GM12878 (cell line): ENCODE measurements around the gene TGM2.

Source experiments
- BCL3 ChIP-seq: IDR thresholded peaks from 2 replicates; pipeline ENCODE4 v1.6.1; 2011; ENCODE audit warnings: borderline replicate concordance, low read depth, mild to moderate bottlenecking, moderate library complexity, low read length; ENCODE audit not compliant: insufficient read depth, poor library complexity, severe bottlenecking
- CHD4 ChIP-seq: fragments of 200-600 bp; sonication (generic); IDR thresholded peaks from 2 replicates; pipeline ENCODE4 v1.6.1; 2016; ENCODE audit warnings: mild to moderate bottlenecking
- CREM ChIP-seq: IDR thresholded peaks from 2 replicates; pipeline ENCODE4 v1.6.1; 2014; ENCODE audit warnings: antibody characterized with exemption, low read depth
- EP300 ChIP-seq, 2 experiments: fragments of 150-350 bp in 1 of 2; IDR thresholded peaks; 2 replicates each; pipeline ENCODE4 v1.6.1; 2011 to 2012; ENCODE audit warnings: low read depth in 2 of 2, low read length in 2 of 2, borderline replicate concordance in 1 of 2, improper control_type of control experiment in 1 of 2, inconsistent platforms in 1 of 2; ENCODE audit not compliant: control insufficient read depth in 1 of 2
- FOXK2 ChIP-seq: fragments of 450-650 bp; IDR thresholded peaks from 2 replicates; pipeline ENCODE4 v1.6.1; 2017; ENCODE audit warnings: mild to moderate bottlenecking, moderate library complexity
- FOXM1 ChIP-seq: IDR thresholded peaks from 2 replicates; pipeline ENCODE4 v1.6.1; 2012; ENCODE audit warnings: low read depth, mild to moderate bottlenecking, inconsistent platforms, low read length, moderate library complexity
- GATAD2B ChIP-seq: fragments of 450-650 bp; conservative IDR thresholded peaks from 2 replicates; pipeline ENCODE4 v1.6.1; 2017; ENCODE audit warnings: low read depth, mild to moderate bottlenecking, moderate library complexity
- SIN3A ChIP-seq: IDR thresholded peaks from 2 replicates; pipeline ENCODE4 v1.6.1; 2012; ENCODE audit warnings: low read depth, low read length, improper control_type of control experiment
- USF1 ChIP-seq: IDR thresholded peaks from 2 replicates; pipeline ENCODE4 v1.6.1; 2011; ENCODE audit warnings: borderline replicate concordance, low read depth, mild to moderate bottlenecking, moderate library complexity, mixed read lengths, low read length; ENCODE audit not compliant: insufficient read depth; ENCODE audit errors: extremely low read length
- USF2 ChIP-seq: IDR thresholded peaks from 2 replicates; pipeline ENCODE4 v1.6.1; 2011; ENCODE audit warnings: low read depth, low read length, improper control_type of control experiment, borderline replicate concordance
- TF ChIP-seq, protein P1 (sequence below), 3 experiments: IDR thresholded peaks in 2 of 3; conservative IDR thresholded peaks in 1 of 3; 2 replicates each; pipeline ENCODE4 v1.5.1; 2011; ENCODE audit warnings: low read depth in 3 of 3, low read length in 3 of 3, mild to moderate bottlenecking in 3 of 3, control low read depth in 2 of 3, moderate library complexity in 2 of 3, inconsistent platforms in 1 of 3, mixed read lengths in 1 of 3; ENCODE audit not compliant: control insufficient read depth in 2 of 3, insufficient read depth in 1 of 3; ENCODE audit errors: extremely low read depth in 1 of 3

GRCh38 chr20:38126146-38126921 lies 38.7 kb downstream of the TGM2 start:
- TF ChIP-seq SIN3A (no peak), EP300 (IDR thresholded peaks at IDR 0.05; ENCODE audit: borderline replicate concordance in 1 of 2, control insufficient read depth in 1 of 2, low read depth in 2 of 2, low read length in 2 of 2) (no peak), GATAD2B (no peak), FOXM1 (no peak), BCL3 (no peak), CHD4 (no peak), USF1 (no peak), FOXK2 (no peak), CREM (no peak), USF2 (no peak)
- TF ChIP-seq, protein P1, sequence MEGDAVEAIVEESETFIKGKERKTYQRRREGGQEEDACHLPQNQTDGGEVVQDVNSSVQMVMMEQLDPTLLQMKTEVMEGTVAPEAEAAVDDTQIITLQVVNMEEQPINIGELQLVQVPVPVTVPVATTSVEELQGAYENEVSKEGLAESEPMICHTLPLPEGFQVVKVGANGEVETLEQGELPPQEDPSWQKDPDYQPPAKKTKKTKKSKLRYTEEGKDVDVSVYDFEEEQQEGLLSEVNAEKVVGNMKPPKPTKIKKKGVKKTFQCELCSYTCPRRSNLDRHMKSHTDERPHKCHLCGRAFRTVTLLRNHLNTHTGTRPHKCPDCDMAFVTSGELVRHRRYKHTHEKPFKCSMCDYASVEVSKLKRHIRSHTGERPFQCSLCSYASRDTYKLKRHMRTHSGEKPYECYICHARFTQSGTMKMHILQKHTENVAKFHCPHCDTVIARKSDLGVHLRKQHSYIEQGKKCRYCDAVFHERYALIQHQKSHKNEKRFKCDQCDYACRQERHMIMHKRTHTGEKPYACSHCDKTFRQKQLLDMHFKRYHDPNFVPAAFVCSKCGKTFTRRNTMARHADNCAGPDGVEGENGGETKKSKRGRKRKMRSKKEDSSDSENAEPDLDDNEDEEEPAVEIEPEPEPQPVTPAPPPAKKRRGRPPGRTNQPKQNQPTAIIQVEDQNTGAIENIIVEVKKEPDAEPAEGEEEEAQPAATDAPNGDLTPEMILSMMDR (IDR thresholded peaks at IDR 0.05 in 2 of 3, conservative IDR thresholded peaks at IDR 0.05 in 1 of 3; ENCODE audit: control insufficient read depth in 2 of 3, extremely low read depth in 1 of 3, insufficient read depth in 1 of 3, low read depth in 3 of 3, low read length in 3 of 3), result no peak
